SW480 (cell line): Measurements from ENCODE around the gene ASIC2.
A peak's percentile ranks its signal among the peaks of the same experiment; 100 is the strongest.

Experiments
- DNase-seq: peaks from one replicate; pipeline ENCODE4 v3.0.0-alpha.2; 2016; ENCODE audit warnings: low spot score

Gene ASIC2

GRCh38 chr17:33113991-33114370 is 179.1 kb downstream of the ASIC2 start:
- DNase-seq, result no peak

DNA sequence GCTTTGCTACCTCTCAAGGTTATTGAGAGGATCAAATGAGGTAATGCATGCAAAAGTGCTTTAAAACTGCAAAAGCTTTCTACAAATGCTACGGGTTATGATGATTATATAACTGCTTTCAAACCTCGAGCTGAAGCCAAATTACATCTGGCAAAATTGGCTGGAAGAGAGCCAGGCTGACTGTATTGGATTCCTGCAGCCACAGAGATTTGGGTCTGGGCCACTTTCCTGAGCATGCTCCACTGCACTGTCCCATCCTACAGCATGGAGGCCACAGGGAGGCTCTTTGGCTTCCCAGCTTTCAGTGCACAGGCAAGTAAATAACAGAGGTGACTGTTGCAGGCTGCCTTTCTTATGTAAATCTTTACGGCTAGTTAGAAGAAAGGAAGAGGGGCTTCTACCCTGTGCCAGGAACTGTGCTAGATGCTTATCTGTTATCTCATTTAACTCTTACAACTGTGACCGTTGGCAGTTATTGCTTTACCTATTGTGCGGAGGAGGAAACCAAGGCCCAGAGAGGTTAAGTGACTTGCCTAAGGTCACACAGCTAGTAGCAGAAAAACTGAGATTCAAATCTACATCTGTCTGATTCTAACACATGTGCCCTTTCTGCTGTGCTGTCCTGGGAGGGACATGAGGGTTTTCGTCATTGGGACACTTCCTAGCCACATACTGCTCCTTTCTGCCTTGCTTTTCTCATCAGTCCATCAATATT is 179.7 kb downstream of the ASIC2 start:
- DNase-seq, result no peak

- DNase-seq, result peak; percentile 9
These were observed 180.3 kb downstream of the ASIC2 start for GRCh38 chr17:33112763-33113162.

DNA sequence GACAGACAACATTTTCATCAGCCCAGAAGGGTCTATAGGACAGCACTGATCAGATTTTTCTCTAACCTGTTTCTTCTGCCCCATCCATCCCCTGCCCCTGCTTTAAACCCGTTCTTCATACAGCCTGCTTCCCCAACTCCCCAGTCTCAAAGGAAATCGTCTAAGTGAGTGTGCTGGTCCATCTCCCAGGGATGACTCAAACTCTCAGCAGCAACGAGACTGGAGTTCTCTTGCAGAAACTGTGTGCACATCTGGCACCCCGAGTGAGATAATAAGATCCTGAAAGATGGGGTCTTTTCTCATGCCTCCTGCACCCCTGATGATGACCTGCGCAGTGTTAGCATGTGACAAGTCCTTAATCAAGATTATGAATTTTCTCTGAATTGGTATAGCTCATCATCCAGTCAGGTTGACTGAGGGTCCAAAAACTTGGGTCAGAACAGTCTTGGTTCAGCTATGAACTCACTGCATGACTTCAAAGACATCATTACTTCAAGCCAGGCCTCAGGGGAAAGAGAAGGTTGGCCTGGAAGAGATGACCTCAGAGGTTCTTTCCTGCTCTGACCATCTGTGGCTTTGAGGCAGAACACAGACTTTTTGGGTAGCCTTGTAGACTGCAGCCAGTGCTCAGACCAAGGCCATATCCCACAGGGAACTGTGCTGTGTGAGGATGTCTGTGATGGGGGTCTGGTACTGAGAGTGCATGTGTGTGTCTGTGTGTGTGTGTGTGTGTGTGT is 183.6 kb downstream of the ASIC2 start:
- no peak for DNase-seq

DNA sequence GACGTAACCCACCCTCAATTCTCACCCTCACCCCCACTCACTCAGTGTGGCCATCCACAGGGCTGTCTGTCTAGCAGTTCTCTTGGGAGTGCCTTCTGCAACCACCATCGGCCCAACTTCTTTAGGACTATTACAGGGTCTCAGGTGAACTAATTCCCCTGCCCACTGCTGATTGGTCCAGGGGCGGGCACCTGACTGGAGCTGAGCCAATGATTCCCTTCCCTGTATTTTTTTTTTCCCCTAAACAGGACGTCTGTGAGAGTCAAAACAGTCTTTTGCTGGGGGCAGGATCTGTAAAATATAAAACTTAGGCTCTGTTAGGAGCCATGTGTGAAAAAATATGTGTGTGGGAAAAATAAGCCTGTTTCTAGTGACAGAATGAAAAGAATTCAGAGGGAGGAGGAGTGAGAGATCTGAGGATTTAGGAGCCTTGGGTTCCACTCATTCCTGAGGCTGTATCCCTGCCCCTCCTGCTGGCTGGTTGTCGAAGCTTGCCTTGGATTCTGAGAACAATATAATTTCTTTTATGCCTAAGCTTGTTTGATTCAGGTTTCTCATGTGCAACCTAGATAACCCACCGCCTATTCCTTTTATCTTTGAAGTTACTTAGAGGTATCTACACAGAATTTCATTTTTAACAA is 186.4 kb downstream of the ASIC2 start:
- DNase-seq, result no peak

- DNase-seq, result no peak
These were observed 187.2 kb downstream of the ASIC2 start for GRCh38 chr17:33105911-33106310.

- no peak for DNase-seq
These were observed 193.2 kb downstream of the ASIC2 start for GRCh38 chr17:33099906-33100305.

DNA sequence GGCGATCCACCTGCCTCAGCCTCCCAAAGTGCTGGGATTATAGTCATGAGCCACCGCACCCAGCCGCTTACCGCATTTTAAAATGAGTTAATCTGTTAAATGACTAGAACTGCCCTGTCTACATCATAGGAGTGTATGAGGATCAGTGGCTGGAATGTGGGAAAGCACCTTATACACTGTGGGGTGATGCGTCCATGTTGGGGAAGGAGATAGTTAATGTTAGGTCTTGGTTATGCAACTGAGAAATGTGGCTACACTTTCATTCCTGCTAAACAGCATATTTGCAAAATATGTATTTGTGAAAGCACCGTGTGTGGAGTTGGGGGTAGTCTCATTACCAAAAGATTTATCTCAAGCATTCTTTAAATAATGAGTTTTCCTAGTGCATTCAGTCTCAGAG is 193.8 kb downstream of the ASIC2 start:
- no peak for DNase-seq

DNA sequence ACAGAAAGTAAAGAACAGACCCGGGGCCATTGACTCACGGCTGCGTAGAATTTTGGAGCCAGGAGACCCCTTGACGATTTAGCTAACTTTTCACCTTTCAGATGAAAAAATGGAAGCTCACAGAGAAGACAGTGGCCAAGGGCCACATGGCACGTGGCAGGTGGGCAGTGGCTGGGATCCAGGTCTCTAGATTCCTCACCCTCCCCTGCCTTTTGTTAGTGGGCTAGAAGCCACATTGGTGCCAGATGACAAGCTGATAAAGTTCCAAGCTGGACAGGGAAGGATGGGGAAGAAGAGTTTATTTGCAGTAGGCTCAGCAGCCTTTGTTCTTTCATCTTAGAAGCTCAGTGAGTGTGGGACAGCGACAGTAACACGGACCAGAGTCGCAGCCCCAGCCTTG is 195.7 kb downstream of the ASIC2 start:
- DNase-seq, result no peak

GRCh38 chr17:33096161-33096560 is 196.9 kb downstream of the ASIC2 start:
- no peak for DNase-seq

DNA sequence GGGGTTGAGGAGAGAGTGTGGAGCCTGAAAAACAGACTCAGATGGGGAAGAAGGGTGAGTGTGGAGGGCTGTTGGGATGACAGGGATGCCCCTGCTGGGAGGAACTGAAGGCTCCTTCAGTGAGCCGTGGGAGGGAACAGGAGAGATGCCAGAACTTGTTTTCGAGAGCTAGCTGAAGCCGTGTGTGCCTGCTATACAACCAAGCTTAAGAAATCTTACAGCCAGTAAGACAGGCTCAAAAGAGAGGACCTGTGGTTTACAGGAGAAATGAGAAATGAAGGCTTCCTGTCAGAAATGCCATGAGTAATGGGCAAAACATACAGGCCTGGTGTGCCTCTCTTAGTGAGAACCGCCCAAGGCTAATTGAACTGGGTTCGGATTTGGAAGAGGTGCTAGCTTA is 201.8 kb downstream of the ASIC2 start:
- no peak for DNase-seq

- no peak for DNase-seq
These were observed 202.3 kb downstream of the ASIC2 start for GRCh38 chr17:33090806-33091205.

DNA sequence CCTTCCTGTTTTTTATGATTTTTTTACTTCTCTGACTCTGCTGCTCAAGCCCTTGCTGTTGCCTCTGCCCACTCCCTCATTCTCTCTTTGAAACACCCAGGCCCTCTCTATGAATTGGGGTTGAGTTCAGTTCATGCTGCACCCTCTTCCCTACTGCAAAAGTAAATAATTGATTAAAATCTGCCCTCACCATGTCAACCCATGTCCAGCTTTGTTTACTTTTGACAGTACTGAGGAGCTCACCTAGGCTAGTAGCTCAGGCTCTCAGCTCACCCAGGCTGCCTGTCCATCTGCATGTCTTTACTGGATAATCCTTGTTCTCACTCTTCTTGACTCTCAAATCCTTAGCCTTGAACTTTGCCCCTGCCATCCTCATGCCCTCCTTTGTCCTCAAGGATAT is 206.2 kb downstream of the ASIC2 start:
- DNase-seq, result no peak

DNA sequence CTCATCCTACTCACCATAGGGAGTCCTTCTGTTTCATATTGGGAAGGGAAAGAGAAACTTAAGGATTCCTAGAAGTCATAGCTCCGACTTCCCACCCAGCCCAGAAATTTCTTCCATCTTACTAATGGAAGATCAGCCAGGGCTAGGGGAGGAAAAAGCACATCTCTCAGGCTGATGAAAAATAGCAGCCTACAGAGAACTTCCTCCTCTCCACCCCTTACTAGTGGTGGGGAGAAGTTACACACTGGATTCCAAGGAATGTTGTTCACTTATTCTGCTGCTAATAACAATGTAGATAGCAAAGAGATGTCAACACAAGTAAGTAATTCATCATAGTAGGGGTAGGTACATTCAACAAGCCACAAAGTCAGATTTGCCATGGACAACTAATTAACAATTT is 207.1 kb downstream of the ASIC2 start:
- no peak for DNase-seq

- no peak for DNase-seq
These were observed 207.8 kb downstream of the ASIC2 start for GRCh38 chr17:33085256-33085655.

- DNase-seq, result no peak
These were observed 208.3 kb downstream of the ASIC2 start for GRCh38 chr17:33084755-33085154.

GRCh38 chr17:33082529-33083173 is 210.4 kb downstream of the ASIC2 start:
- no peak for DNase-seq

- no peak for DNase-seq
These were observed 213.0 kb downstream of the ASIC2 start for GRCh38 chr17:33080091-33080490.

DNA sequence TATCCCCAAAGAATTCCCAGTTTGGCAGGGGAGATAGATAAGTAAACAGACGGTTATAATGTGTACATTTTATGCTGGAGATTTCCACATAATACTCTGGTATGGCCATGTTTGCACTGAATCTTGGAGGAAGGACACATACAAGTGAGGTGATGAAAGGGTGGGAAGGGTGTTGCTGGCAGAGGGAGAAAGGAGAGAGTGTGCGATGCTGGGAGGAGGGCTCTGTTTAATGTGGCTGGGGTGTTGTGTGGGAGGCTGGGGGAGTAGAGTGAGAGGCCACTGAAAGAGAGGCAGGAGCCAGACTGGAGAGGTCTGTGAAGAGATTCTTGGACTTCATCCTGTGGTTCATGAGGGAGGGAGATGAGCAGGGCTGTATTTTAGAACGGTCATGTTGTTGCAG is 213.9 kb downstream of the ASIC2 start:
- DNase-seq, result no peak

- DNase-seq, result no peak
These were observed 216.1 kb downstream of the ASIC2 start for GRCh38 chr17:33076979-33077378.

DNA sequence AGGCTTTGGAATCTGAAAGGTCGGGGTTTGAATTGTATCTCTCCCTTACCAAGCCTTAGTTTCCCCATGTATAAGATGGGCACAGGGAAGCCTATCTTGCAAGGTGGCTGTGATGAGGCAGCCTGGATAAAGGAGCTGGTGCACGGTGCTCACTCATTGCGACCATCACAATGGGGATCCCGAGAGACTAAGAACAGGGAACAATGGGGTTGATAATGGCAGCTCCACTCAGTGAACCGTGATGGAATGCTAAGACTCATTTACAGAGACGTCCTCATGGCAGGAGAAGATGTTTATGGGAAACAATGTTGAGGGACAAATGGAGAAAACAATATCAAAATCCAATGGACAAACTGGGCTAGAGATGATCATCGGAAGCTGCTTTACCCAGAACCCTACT is 219.7 kb downstream of the ASIC2 start:
- no peak for DNase-seq

- no peak for DNase-seq
These were observed 220.5 kb downstream of the ASIC2 start for GRCh38 chr17:33072421-33073161.
